HCT116 (cell line): ENCODE data around the gene CIAO2A. TPM values are rescaled to one million over a fixed set of nuclear protein-coding genes. Genes with fewer than 3 reads are reported as not detected.

ENCODE experiments used
- ATAC-seq: fragments of 200-7000 bp; cut with Tn5 transposase; 2 replicates; pipeline ENCODE4 v1.9.1; 2020; ENCODE audit warnings: mild to moderate bottlenecking, moderate library complexity
- BruUV-seq: library from RNA; stranded (reverse); fragments of 400-500 nt; replicated peaks from 2 replicates; lab custom pipeline; 2021; lab: Mats Ljungman, UMichigan
- CTCF ChIA-PET: fragments of 300-600 bp; sonication (Branson Sonifier 250); formaldehyde crosslinking; loops from one replicate; lab custom pipeline; 2021; ENCODE audit warnings: antibody characterized with exemption; lab: Charles Lee
- POLR2A ChIA-PET: fragments of 300-600, 350-600 bp; sonication (Branson Sonifier 250); formaldehyde crosslinking; loops from one replicate; lab custom pipeline; 2021; ENCODE audit warnings: antibody characterized with exemption; lab: Charles Lee
- RAD21 ChIA-PET, 2 experiments: fragments of 300-600 bp; sonication (Branson Sonifier 250); formaldehyde crosslinking; loops; one replicate each; lab custom pipeline; 2023; ENCODE audit warnings: low total read pairs in 2 of 2; ENCODE audit not compliant: uncharacterized antibody in 2 of 2, unreplicated experiment in 2 of 2, low non-redundant PET in 1 of 2; lab: Charles Lee
- DNase-seq: peaks from one replicate; pipeline ENCODE4 v3.0.0-alpha.2; 2010; ENCODE audit warnings: low read depth, low spot score
- H2AFZ ChIP-seq: fragments of 200-600 bp; shearing (Covaris generic), sonication (generic); 2 replicates; pipeline ENCODE4 v1.6.1; 2017; ENCODE audit warnings: low read depth, mixed run types, mixed read lengths, antibody characterized with exemption, low read length; ENCODE audit not compliant: poor library complexity, severe bottlenecking
- H3K27ac ChIP-seq: 2 replicates; pipeline ENCODE4 v1.5.1; 2012; ENCODE audit warnings: low read depth, low read length
- H3K27me3 ChIP-seq: fragments of 200-600 bp; sonication (generic); 2 replicates; pipeline ENCODE4 v1.6.1; 2016; ENCODE audit warnings: mixed run types, low read length, mixed read lengths; ENCODE audit not compliant: insufficient read depth
- H3K36me3 ChIP-seq, 2 experiments: fragments of 200-500 bp in 1 of 2; fragments of 200-600 bp in 1 of 2; sonication (Bioruptor generic) in 1 of 2; sonication (generic) in 1 of 2; 2 replicates each; pipeline versions ENCODE4 v1.5.1 to v1.6.1; 2014 to 2016; ENCODE audit warnings: low read length in 2 of 2, inconsistent platforms in 1 of 2, mixed read lengths in 1 of 2, mixed run types in 1 of 2; ENCODE audit not compliant: insufficient read depth in 2 of 2, control insufficient read depth in 1 of 2
- H3K4me1 ChIP-seq, 2 experiments: fragments of 200-600 bp in 1 of 2; sonication (generic) in 1 of 2; 2 replicates each; pipeline versions ENCODE4 v1.5.1 to v1.6.1; 2012 to 2017; ENCODE audit warnings: low read length in 2 of 2, inconsistent platforms in 1 of 2, mild to moderate bottlenecking in 1 of 2, mixed read lengths in 1 of 2, mixed run types in 1 of 2, moderate library complexity in 1 of 2; ENCODE audit not compliant: insufficient read depth in 2 of 2, control insufficient read depth in 1 of 2
- H3K4me2 ChIP-seq: fragments of 200-600 bp; sonication (generic); 2 replicates; pipeline ENCODE4 v1.6.1; 2017; ENCODE audit warnings: mixed run types, low read length, mixed read lengths
- H3K4me3 ChIP-seq, 2 experiments: fragments of 200-600 bp in 1 of 2; sonication (generic) in 1 of 2; replicated peaks in 1 of 2; 2 replicates each; pipeline ENCODE4 v1.5.1; 2011 to 2016; ENCODE audit warnings: low read length in 2 of 2, control low read depth in 1 of 2, low read depth in 1 of 2, mild to moderate bottlenecking in 1 of 2, mixed read lengths in 1 of 2, mixed run types in 1 of 2
- H3K79me2 ChIP-seq: fragments of 200-600 bp; sonication (generic); 2 replicates; pipeline ENCODE4 v1.6.1; 2017; ENCODE audit warnings: mild to moderate bottlenecking, mixed run types, low read length, moderate library complexity, mixed read lengths; ENCODE audit not compliant: insufficient read depth
- H3K9ac ChIP-seq: fragments of 200-600 bp; sonication (generic); 2 replicates; pipeline ENCODE4 v1.6.1; 2016; ENCODE audit warnings: low read length, mixed read lengths
- H3K9me2 ChIP-seq: fragments of 200-600 bp; sonication (generic), shearing (Covaris generic); 2 replicates; pipeline ENCODE4 v1.6.1; 2017; ENCODE audit warnings: mixed run types, mild to moderate bottlenecking, moderate library complexity; ENCODE audit not compliant: insufficient read depth
- H3K9me3 ChIP-seq, 2 experiments: fragments of 200-500 bp in 1 of 2; fragments of 200-600 bp in 1 of 2; sonication (Bioruptor generic) in 1 of 2; sonication (generic) in 1 of 2; 2 replicates each; pipeline ENCODE4 v1.6.1; 2014 to 2017; ENCODE audit warnings: low read length in 2 of 2, mixed read lengths in 2 of 2, inconsistent platforms in 1 of 2, low read depth in 1 of 2, mild to moderate bottlenecking in 1 of 2, mixed run types in 1 of 2, moderate library complexity in 1 of 2; ENCODE audit not compliant: control insufficient read depth in 1 of 2, insufficient read depth in 1 of 2
- H4K20me1 ChIP-seq: fragments of 200-600 bp; sonication (generic), shearing (Covaris generic); 2 replicates; pipeline ENCODE4 v1.6.1; 2017; ENCODE audit warnings: mixed run types, mild to moderate bottlenecking, moderate library complexity; ENCODE audit not compliant: insufficient read depth
- CBX3 ChIP-seq: IDR thresholded peaks from 2 replicates; pipeline ENCODE4 v1.6.1; 2012; ENCODE audit warnings: low read depth
- CEBPB ChIP-seq: IDR thresholded peaks from 2 replicates; pipeline ENCODE4 v1.6.1; 2012; ENCODE audit warnings: low read depth
- EGR1 ChIP-seq: IDR thresholded peaks from 2 replicates; pipeline ENCODE4 v1.6.1; 2012; ENCODE audit warnings: low read depth
- ELF1 ChIP-seq: IDR thresholded peaks from 2 replicates; pipeline ENCODE4 v1.6.1; 2012; ENCODE audit warnings: low read depth, borderline replicate concordance
- EZH2phosphoT487 ChIP-seq: fragments of 200-600 bp; IDR thresholded peaks from 2 replicates; pipeline ENCODE4 v1.6.1; 2018; ENCODE audit warnings: antibody characterized with exemption, borderline replicate concordance
- FOSL1 ChIP-seq: IDR thresholded peaks from 2 replicates; pipeline ENCODE4 v1.6.1; 2012; ENCODE audit warnings: low read depth
- POLR2A ChIP-seq: IDR thresholded peaks from 2 replicates; pipeline ENCODE4 v1.7.0; 2011; ENCODE audit warnings: borderline replicate concordance; ENCODE audit not compliant: insufficient read depth, insufficient read length; ENCODE audit errors: extremely low read depth
- RAD21 ChIP-seq: IDR thresholded peaks from 2 replicates; pipeline ENCODE4 v1.6.1; 2012; ENCODE audit warnings: low read depth, mild to moderate bottlenecking
- SIN3A ChIP-seq: IDR thresholded peaks from 2 replicates; pipeline ENCODE4 v1.6.1; 2012; ENCODE audit warnings: low read depth
- SRF ChIP-seq: IDR thresholded peaks from 2 replicates; pipeline ENCODE4 v1.6.1; 2012; ENCODE audit warnings: low read depth
- TCF7L2 ChIP-seq: IDR thresholded peaks from 2 replicates; pipeline ENCODE4 v1.7.0; 2011; ENCODE audit warnings: borderline replicate concordance, inconsistent platforms; ENCODE audit not compliant: insufficient read depth, insufficient read length; ENCODE audit errors: extremely low read depth
- YY1 ChIP-seq: IDR thresholded peaks from 2 replicates; pipeline ENCODE4 v1.6.1; 2011; ENCODE audit warnings: low read length, low read depth, moderate library complexity, mild to moderate bottlenecking; ENCODE audit not compliant: insufficient replicate concordance; ENCODE audit errors: extremely low read depth
- ZFX ChIP-seq: fragments of 450-650 bp; IDR thresholded peaks from 2 replicates; pipeline ENCODE4 v1.6.1; 2017
- ZNF274 ChIP-seq: fragments of 200-500 bp; sonication (Bioruptor generic); IDR thresholded peaks from 2 replicates; pipeline ENCODE4 v1.6.1; 2014; ENCODE audit warnings: mild to moderate bottlenecking, low read depth, low read length, inconsistent platforms
- intact Hi-C: fragments of 100-400 bp; cut with micrococcal nuclease; formaldehyde crosslinking; loops from 2 replicates; pipeline ENCODE4 v1.10.0; 2022
- total RNA-seq: library from RNA; stranded (reverse); gene quantifications from one replicate; pipeline ENCODE4 v1.2.1, GENCODE V29; 2021; ENCODE audit not compliant: unreplicated experiment
- TF ChIP-seq, protein P1 (sequence below): IDR thresholded peaks from 2 replicates; pipeline ENCODE4 v1.6.1; 2012
- TF ChIP-seq, protein P2 (sequence below), 3 experiments: fragments of 200-600 bp in 1 of 3; sonication (generic) in 1 of 3; IDR thresholded peaks in 2 of 3; conservative IDR thresholded peaks in 1 of 3; 2 replicates each; pipeline ENCODE4 v1.5.1; 2012 to 2017; ENCODE audit warnings: low read depth in 2 of 3, low read length in 2 of 3, antibody characterized with exemption in 1 of 3, borderline replicate concordance in 1 of 3, control low read depth in 1 of 3, mild to moderate bottlenecking in 1 of 3, mixed read lengths in 1 of 3, mixed run types in 1 of 3, moderate library complexity in 1 of 3; ENCODE audit not compliant: insufficient read depth in 1 of 3

The CIAO2A gene
- total RNA-seq, 1 experiment from 2014 or later, result 69.3 TPM

DNA sequence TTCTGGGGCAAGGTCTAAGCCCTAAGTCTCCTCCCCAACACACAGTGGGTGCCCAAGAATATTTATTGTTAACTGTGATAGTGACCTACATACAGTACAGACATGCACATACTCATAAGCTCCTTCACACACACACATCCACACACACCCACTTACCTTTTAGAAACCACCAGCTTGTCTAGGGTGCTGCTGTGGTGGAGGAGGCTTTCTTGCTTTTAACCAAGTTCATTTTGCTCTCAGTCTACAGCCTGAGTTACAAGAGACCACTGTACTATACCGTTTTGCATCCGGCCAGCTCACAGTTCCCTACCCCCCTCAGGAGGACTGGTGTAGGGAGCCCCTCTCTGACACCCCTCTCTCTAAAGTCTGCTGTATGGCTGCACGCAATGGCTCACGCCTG, 64.0 kb downstream of the CIAO2A start:
- TF ChIP-seq, protein P1, sequence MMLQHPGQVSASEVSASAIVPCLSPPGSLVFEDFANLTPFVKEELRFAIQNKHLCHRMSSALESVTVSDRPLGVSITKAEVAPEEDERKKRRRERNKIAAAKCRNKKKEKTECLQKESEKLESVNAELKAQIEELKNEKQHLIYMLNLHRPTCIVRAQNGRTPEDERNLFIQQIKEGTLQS, result no peak
- no peak for TF ChIP-seq ZFX
- TF ChIP-seq EZH2phosphoT487, result no peak
- TF ChIP-seq SIN3A, result no peak
- TF ChIP-seq, protein P2, sequence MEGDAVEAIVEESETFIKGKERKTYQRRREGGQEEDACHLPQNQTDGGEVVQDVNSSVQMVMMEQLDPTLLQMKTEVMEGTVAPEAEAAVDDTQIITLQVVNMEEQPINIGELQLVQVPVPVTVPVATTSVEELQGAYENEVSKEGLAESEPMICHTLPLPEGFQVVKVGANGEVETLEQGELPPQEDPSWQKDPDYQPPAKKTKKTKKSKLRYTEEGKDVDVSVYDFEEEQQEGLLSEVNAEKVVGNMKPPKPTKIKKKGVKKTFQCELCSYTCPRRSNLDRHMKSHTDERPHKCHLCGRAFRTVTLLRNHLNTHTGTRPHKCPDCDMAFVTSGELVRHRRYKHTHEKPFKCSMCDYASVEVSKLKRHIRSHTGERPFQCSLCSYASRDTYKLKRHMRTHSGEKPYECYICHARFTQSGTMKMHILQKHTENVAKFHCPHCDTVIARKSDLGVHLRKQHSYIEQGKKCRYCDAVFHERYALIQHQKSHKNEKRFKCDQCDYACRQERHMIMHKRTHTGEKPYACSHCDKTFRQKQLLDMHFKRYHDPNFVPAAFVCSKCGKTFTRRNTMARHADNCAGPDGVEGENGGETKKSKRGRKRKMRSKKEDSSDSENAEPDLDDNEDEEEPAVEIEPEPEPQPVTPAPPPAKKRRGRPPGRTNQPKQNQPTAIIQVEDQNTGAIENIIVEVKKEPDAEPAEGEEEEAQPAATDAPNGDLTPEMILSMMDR (IDR thresholded peaks at IDR 0.05 in 2 of 3, conservative IDR thresholded peaks at IDR 0.05 in 1 of 3; ENCODE audit: borderline replicate concordance in 1 of 3, insufficient read depth in 1 of 3, low read depth in 2 of 3, low read length in 2 of 3), result no peak
- no peak for TF ChIP-seq ELF1
- TF ChIP-seq POLR2A, result no peak
- TF ChIP-seq RAD21, result no peak
- no peak for TF ChIP-seq YY1
- no peak for TF ChIP-seq CEBPB
- no peak for TF ChIP-seq CBX3
- no peak for TF ChIP-seq ZNF274
- no peak for TF ChIP-seq FOSL1
- no peak for TF ChIP-seq TCF7L2
- TF ChIP-seq SRF, result no peak
- no peak for TF ChIP-seq EGR1
- Histone ChIP-seq H3K4me3 (no peak overlapping the region), H3K4me2 (no peak overlapping the region), H2AFZ (no peak overlapping the region), H3K36me3 (no peaks in the 10 kb centered on the region), H3K4me1 (peaks cover 3 to 10% of the 10 kb centered on the region in 2 experiments), H4K20me1 (no peaks in the 10 kb centered on the region), H3K9me3 (no peaks in the 10 kb centered on the region), H3K27me3 (no peaks in the 10 kb centered on the region), H3K27ac (no peak overlapping the region), H3K9ac (no peak overlapping the region), H3K79me2 (no peaks in the 10 kb centered on the region), H3K9me2 (no peaks in the 10 kb centered on the region)
- DNase-seq (no peak), ATAC-seq (no peak)
- no TSS peak for BruUV-seq
- intact Hi-C loops, result no loop called here
- ChIA-PET POLR2A (interaction anchor here (0.7 kb wide), 1 partner anchor 8 kb away, joined by 5 read pairs; no protein-coding TSS in a partner anchor), CTCF (interaction anchor here (1.7 kb wide), 1 partner anchor 17 kb away, joined by 5 read pairs; the partner anchor contains the start of gene DAPK2), RAD21 (no interaction called here)
